Measurements from ENCODE around the gene RNASE1.
"Not testable (repeated sequence)": the region's sequence is repeated elsewhere in the genome, so short reads cannot be mapped to it uniquely, and the experiment has no call there.

GRCh38 chr14:20821521-20822108 is 19.0 kb upstream of the RNASE1 start:
- TF ChIP-seq POLR2AphosphoS5, POLR2A (IDR thresholded peaks at IDR 0.05; ENCODE audit: low read depth, low read length): not testable (repeated sequence)

Data from GM12892 (cell line).